Transverse colon (tissue), 4 donors: ENCODE data around the gene IPO4. TPM values are rescaled to one million over a fixed set of nuclear protein-coding genes. Genes with fewer than 3 reads are reported as not detected.

Experiments used
- DNase-seq: peaks from one replicate; pipeline ENCODE4 v3.0.0-alpha.2; 2019
- H3K27ac ChIP-seq, 4 donors: fragments of 200-600 bp; sonication (generic); 2 replicates each; pipeline ENCODE4 v1.5.1; 2016 to 2018; ENCODE audit warnings: inconsistent platforms in 4 of 4
- H3K27me3 ChIP-seq: fragments of 200-600 bp; sonication (generic); 2 replicates; pipeline ENCODE4 v1.5.1; 2017; ENCODE audit warnings: inconsistent platforms
- H3K36me3 ChIP-seq, 4 donors: fragments of 200-600 bp; sonication (generic); 2 replicates each; pipeline ENCODE4 v1.5.1; 2017 to 2019; ENCODE audit warnings: inconsistent platforms in 4 of 4
- H3K4me1 ChIP-seq, 4 donors: fragments of 200-600 bp; sonication (generic); 2 replicates each; pipeline ENCODE4 v1.5.1; 2017 to 2020; ENCODE audit warnings: inconsistent platforms in 4 of 4
- H3K4me3 ChIP-seq, 4 donors: fragments of 200-600 bp; sonication (generic); 1 replicate in 1 of 4; 2 replicates in 3 of 4; pipeline versions ENCODE4 v1.5.1 to v1.6.1; 2017 to 2019; ENCODE audit warnings: inconsistent platforms in 4 of 4
- H3K9me3 ChIP-seq, 2 donors: fragments of 200-600 bp; sonication (generic); 2 replicates each; pipeline ENCODE4 v1.5.1; 2017 to 2019; ENCODE audit warnings: inconsistent platforms in 2 of 2
- CTCF ChIP-seq, 5 experiments: fragments of 200-600 bp in 3 of 5; fragments of 450-650 bp in 2 of 5; sonication (generic) in 3 of 5; IDR thresholded peaks; 1 replicate in 2 of 5; 2 replicates in 3 of 5; pipeline ENCODE4 v1.5.1; 2016 to 2017; ENCODE audit warnings: antibody characterized with exemption in 5 of 5, inconsistent platforms in 3 of 5, mild to moderate bottlenecking in 2 of 5, moderate library complexity in 1 of 5
- EP300 ChIP-seq: sonication (generic); formaldehyde crosslinking; IDR thresholded peaks from one replicate; pipeline ENCODE4 v1.6.1; 2017; ENCODE audit warnings: antibody characterized with exemption, low read depth
- POLR2A ChIP-seq: fragments of 450-650 bp; IDR thresholded peaks from one replicate; pipeline ENCODE4 v1.6.1; 2016; ENCODE audit warnings: antibody characterized with exemption, mild to moderate bottlenecking, moderate library complexity
- POLR2AphosphoS5 ChIP-seq, 3 donors: sonication (generic); formaldehyde crosslinking; IDR thresholded peaks; one replicate each; pipeline ENCODE4 v1.6.1; 2016; ENCODE audit warnings: antibody characterized with exemption in 3 of 3
- WGBS, 2 donors: methylation state at CpG; one replicate each; pipeline ENCODE4 v1.1.5; 2018; ENCODE audit warnings: low coverage in 1 of 2; 5-methylcytosine and 5-hydroxymethylcytosine counted together
- in situ Hi-C, 4 donors: fragments of 200-750 bp; cut with MboI; loops; one replicate each; pipeline versions ENCODE4 v1.15.0 to v1.15.1; 2017; ENCODE audit warnings: low sequenced_read_pairs in 3 of 4, low pct_ligation_motif_present in 1 of 4, low pct_unique_long_range_greater_than_20kb in 1 of 4
- intact Hi-C: fragments of 100-400 bp; cut with DNase I; formaldehyde crosslinking; loops from one replicate; pipeline ENCODE4 v1.15.1; 2023; ENCODE audit warnings: low total_unique reads
- total RNA-seq, 4 donors: library from RNA; depleted of rRNA; stranded (reverse); fragments of >200 nt; gene quantifications; one replicate each; pipeline ENCODE4 v1.1.0, GENCODE V29; 2016

IPO4 gene
- total RNA-seq, 4 donors from 2014 or later = 10.0 to 60.5 (median 37.3) TPM

GRCh38 chr14:24132061-24132685 lies 56.4 kb downstream of the IPO4 start:
- no peak for TF ChIP-seq EP300
- TF ChIP-seq POLR2A = no peak
- no peak for TF ChIP-seq CTCF (IDR thresholded peaks at IDR 0.05)
- TF ChIP-seq POLR2AphosphoS5 (IDR thresholded peaks at IDR 0.05) = no peak
- no peaks in the 10 kb centered on the region for H3K27me3 ChIP-seq
- no peak for DNase-seq
- intact Hi-C loops (no loop called here), in situ Hi-C loops (no loop called here)
- H3K4me1 ChIP-seq = peaks cover 9 to 14% (median 12%) of the 10 kb centered on the region in 4 donors
- H3K36me3 ChIP-seq = no peaks in the 10 kb centered on the region
- H3K4me3 ChIP-seq = no peak overlapping the region
- no peaks in the 10 kb centered on the region for H3K9me3 ChIP-seq
- WGBS, 2 donors = 37 to 69% methylated on average over 5 to 23 of the region's 24 CpGs
- no peak overlapping the region for H3K27ac ChIP-seq

GRCh38 chr14:24131549-24131966 lies 57.1 kb downstream of the IPO4 start:
- intact Hi-C loops (no loop called here), in situ Hi-C loops (no loop called here)
- H3K27ac ChIP-seq = no peak overlapping the region
- no peaks in the 10 kb centered on the region for H3K36me3 ChIP-seq
- H3K4me1 ChIP-seq = peaks cover 3 to 9% (median 6%) of the 10 kb centered on the region in 4 donors
- WGBS, 2 donors = 60 to 93% methylated on average over 1 to 13 of the region's 15 CpGs
- no peaks in the 10 kb centered on the region for H3K9me3 ChIP-seq
- H3K4me3 ChIP-seq = no peak overlapping the region
- DNase-seq = no peak
- no peaks in the 10 kb centered on the region for H3K27me3 ChIP-seq
- TF ChIP-seq POLR2AphosphoS5 (IDR thresholded peaks at IDR 0.05) (no peak), POLR2A (no peak), CTCF (IDR thresholded peaks at IDR 0.05) (no peak), EP300 (no peak)

- in situ Hi-C loops = no loop called here
- 68% methylated on average over 7 of the region's 7 CpGs; no CpG with 5 or more reads in 1 of the 2 donors for WGBS, 2 donors
Measured at GRCh38 chr14:24130717-24131548, 57.7 kb downstream of the IPO4 start.

More at GRCh38 chr14:24130717-24131548, 57.7 kb downstream of the IPO4 start:
- no peaks in the 10 kb centered on the region for H3K36me3 ChIP-seq
- H3K9me3 ChIP-seq = no peaks in the 10 kb centered on the region
- H3K4me3 ChIP-seq = no peak overlapping the region
- DNase-seq = no peak
- H3K27me3 ChIP-seq = no peaks in the 10 kb centered on the region
- peaks cover 3 to 6% (median 5%) of the 10 kb centered on the region in 4 donors for H3K4me1 ChIP-seq
- H3K27ac ChIP-seq = no peak overlapping the region
- TF ChIP-seq CTCF (IDR thresholded peaks at IDR 0.05) (no peak), POLR2AphosphoS5 (IDR thresholded peaks at IDR 0.05) (no peak), EP300 (no peak)
- intact Hi-C loops = no loop called here
